A673 (cell line): Measurements from ENCODE around the gene CCDC9B.

Experiments used
- EZH2 ChIP-seq: fragments of 200-600 bp; sonication (generic); IDR thresholded peaks from 2 replicates; pipeline ENCODE4 v1.6.1; 2017; ENCODE audit warnings: borderline replicate concordance, low read depth, mild to moderate bottlenecking, mixed read lengths, antibody characterized with exemption, low read length; ENCODE audit not compliant: poor library complexity, severe bottlenecking
- TF ChIP-seq, protein P1 (sequence below): fragments of 300-800, 200-600 bp; sonication (generic); conservative IDR thresholded peaks from 2 replicates; pipeline ENCODE4 v1.5.1; 2017; ENCODE audit warnings: low read depth, mild to moderate bottlenecking, antibody characterized with exemption, low read length, moderate library complexity, mixed read lengths

DNA sequence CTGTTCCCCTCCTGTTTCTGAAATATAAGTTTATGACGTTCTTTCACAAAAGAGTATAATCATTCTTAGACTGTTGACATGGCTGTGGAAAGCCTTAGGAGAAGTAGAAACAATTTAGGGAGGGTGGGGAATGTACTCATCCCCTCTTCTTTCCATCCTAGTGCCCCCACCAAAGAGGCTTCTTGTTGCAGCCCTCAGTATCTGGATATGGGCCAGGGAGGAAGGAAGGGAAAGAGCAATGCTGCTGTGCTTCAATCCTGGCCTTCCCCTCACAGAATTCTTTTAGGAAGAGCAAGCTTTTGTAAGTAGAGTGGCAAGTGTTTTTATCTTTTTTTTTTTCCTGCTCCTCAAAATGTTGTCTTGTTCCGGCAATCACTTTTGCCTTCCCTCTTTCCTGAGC is 15.6 kb downstream of the CCDC9B start:
- TF ChIP-seq EZH2: no peak
- TF ChIP-seq, protein P1, sequence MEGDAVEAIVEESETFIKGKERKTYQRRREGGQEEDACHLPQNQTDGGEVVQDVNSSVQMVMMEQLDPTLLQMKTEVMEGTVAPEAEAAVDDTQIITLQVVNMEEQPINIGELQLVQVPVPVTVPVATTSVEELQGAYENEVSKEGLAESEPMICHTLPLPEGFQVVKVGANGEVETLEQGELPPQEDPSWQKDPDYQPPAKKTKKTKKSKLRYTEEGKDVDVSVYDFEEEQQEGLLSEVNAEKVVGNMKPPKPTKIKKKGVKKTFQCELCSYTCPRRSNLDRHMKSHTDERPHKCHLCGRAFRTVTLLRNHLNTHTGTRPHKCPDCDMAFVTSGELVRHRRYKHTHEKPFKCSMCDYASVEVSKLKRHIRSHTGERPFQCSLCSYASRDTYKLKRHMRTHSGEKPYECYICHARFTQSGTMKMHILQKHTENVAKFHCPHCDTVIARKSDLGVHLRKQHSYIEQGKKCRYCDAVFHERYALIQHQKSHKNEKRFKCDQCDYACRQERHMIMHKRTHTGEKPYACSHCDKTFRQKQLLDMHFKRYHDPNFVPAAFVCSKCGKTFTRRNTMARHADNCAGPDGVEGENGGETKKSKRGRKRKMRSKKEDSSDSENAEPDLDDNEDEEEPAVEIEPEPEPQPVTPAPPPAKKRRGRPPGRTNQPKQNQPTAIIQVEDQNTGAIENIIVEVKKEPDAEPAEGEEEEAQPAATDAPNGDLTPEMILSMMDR: no peak
